Gastrocnemius medialis (tissue), 4 donors: ENCODE results near the gene HK1. TPM values are rescaled to one million over a fixed set of nuclear protein-coding genes. Genes with fewer than 3 reads are reported as not detected.

ENCODE experiments used
- ATAC-seq, 2 donors: fragments of 150-250 bp; one replicate each; pipeline ENCODE4 v1.9.1; 2016
- DNase-seq, 2 donors: peaks; one replicate each; pipeline ENCODE4 v3.0.0-alpha.2; 2019
- H3K27ac ChIP-seq, 4 donors: fragments of 200-600 bp; sonication (generic); 1 replicate in 1 of 4; 2 replicates in 3 of 4; pipeline ENCODE4 v1.5.1; 2016 to 2018; ENCODE audit warnings: mild to moderate bottlenecking in 2 of 4, moderate library complexity in 1 of 4
- H3K27me3 ChIP-seq, 3 donors: fragments of 200-600 bp; sonication (generic) in 2 of 3; 1 replicate in 1 of 3; 2 replicates in 2 of 3; pipeline versions ENCODE4 v1.5.1 to v1.6.0; 2016 to 2019; ENCODE audit warnings: mild to moderate bottlenecking in 1 of 3, moderate library complexity in 1 of 3
- H3K36me3 ChIP-seq, 2 donors: fragments of 200-600 bp; sonication (generic) in 1 of 2; one replicate each; pipeline ENCODE4 v1.5.1; 2017 to 2018
- H3K4me1 ChIP-seq, 2 donors: fragments of 200-600 bp; sonication (generic) in 1 of 2; one replicate each; pipeline ENCODE4 v1.5.1; 2016 to 2017; ENCODE audit warnings: mild to moderate bottlenecking in 2 of 2
- H3K4me3 ChIP-seq, 4 donors: fragments of 200-600 bp; sonication (generic) in 3 of 4; 1 replicate in 1 of 4; 2 replicates in 3 of 4; pipeline ENCODE4 v1.5.1; 2016 to 2019; ENCODE audit warnings: mild to moderate bottlenecking in 2 of 4
- H3K9me3 ChIP-seq, 3 donors: fragments of 200-600 bp; sonication (generic) in 2 of 3; 1 replicate in 1 of 3; 2 replicates in 2 of 3; pipeline ENCODE4 v1.5.1; 2016 to 2019
- CTCF ChIP-seq, 5 experiments: fragments of 450-650 bp in 3 of 5; fragments of 200-600 bp in 2 of 5; sonication (generic) in 2 of 5; IDR thresholded peaks in 4 of 5; conservative IDR thresholded peaks in 1 of 5; 1 replicate in 4 of 5; 2 replicates in 1 of 5; pipeline ENCODE4 v1.5.1; 2016 to 2019; ENCODE audit warnings: antibody characterized with exemption in 5 of 5, mild to moderate bottlenecking in 3 of 5, moderate library complexity in 3 of 5
- POLR2A ChIP-seq, 2 donors: fragments of 450-650 bp; IDR thresholded peaks; one replicate each; pipeline ENCODE4 v1.6.1; 2017; ENCODE audit warnings: antibody characterized with exemption in 2 of 2, mild to moderate bottlenecking in 2 of 2, moderate library complexity in 2 of 2
- in situ Hi-C, 4 donors: fragments of 200-750 bp; cut with MboI; loops; one replicate each; pipeline versions ENCODE4 v1.15.0 to v1.8.0; 2017; ENCODE audit warnings: low sequenced_read_pairs in 4 of 4
- intact Hi-C: fragments of 100-400 bp; cut with DNase I; formaldehyde crosslinking; loops from one replicate; pipeline ENCODE4 v1.15.1; 2023; ENCODE audit warnings: low total_unique reads
- total RNA-seq, 4 donors: library from RNA; depleted of rRNA; stranded (reverse); fragments of >200 nt; gene quantifications; one replicate each; pipeline versions ENCODE4 v1.1.0 to v1.2.3, GENCODE V29; 2016

The HK1 gene
- total RNA-seq, 4 donors from 2014 or later = 168 to 331 (median 246) TPM

DNA sequence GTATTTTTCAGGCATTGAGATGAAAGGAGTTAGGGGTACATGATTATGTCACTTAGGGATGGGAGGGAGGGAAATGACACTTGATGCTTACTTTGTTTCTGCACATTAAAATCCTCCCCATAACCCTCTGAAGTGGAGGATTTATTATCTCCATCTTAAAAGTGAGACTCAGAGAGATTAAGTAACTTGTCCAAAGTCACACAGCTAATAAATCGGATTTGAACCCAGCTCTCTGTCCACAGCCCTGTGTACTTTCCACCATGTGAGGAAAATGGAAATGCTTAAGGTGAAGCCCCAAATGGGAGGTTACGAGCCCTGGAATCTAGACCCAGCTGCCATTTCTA lies 58.6 kb downstream of the HK1 start:
- Histone ChIP-seq H3K36me3 (no peaks in the 10 kb centered on the region), H3K9me3 (no peaks in the 10 kb centered on the region), H3K27ac (peak overlapping the region; percentile 59 to 90 (median 72)), H3K4me3 (peak overlapping the region in 1 of 4 donors; percentile 17), H3K4me1 (peaks cover 83% of the 10 kb centered on the region in 2 donors), H3K27me3 (no peaks in the 10 kb centered on the region)
- DNase-seq = no peak
- no peak for TF ChIP-seq CTCF (IDR thresholded peaks at IDR 0.05 in 4 of 5, conservative IDR thresholded peaks at IDR 0.05 in 1 of 5)
- no peak for ATAC-seq
- in situ Hi-C loops = no loop called here
- intact Hi-C loops = no loop called here

DNA sequence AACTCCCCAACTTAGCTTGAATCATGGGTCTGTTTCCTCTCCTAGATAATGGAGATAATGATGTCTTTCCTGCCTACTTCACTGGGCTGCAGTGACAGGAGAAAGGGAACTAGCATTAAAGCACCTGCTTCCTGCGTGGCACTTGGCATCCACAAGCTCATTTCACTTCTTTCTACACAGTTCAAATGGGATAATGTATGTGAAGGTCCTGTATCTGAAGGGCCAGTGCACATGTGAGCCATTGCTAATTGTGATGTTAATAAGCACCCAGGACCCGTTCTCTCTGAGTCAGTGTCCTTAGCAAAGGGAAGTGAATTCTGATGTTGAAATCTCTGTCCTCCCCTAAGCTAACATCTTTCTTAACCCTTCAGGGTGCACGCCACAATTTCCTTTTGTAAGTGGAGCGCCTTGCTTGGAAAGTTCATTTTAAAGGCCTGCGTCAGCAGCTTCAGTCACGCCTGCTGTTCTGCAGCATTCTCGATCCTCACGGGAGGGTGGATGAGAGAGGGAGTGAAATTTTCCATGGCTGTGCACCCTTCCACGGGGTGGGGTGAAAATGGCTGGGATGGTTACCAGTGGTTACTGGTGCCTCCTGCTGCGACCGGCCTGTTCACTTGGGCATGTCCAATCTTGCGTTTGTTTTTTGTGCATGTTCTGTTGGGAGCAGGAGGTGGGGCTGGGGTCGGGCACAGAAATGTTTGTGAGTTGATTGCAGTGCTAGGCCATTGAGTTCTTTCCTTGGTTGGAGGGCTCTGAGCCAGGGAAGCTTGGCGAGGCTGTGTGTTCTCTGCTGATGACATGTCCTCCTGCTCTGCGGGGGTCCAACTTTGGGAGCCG lies 59.2 kb downstream of the HK1 start:
- no peak for DNase-seq

DNA sequence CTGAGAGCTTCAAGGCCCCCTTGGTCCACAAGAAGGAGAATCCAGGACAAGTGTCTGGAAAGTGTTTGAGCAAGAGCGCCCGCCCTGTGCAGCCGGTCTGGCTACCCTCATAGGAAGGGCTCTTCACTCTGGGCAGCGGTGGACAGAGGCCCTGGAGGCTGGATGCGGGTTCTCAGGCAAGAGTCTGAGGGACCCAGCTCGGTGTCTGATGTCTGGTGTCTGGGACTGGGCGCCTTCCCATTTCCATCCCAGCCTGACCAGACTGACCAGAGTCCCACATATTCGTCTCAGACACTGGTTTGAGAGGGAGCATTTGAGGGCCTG lies 59.8 kb downstream of the HK1 start:
- H3K4me1 ChIP-seq = peaks cover 71 to 77% of the 10 kb centered on the region in 2 donors
- TF ChIP-seq POLR2A (IDR thresholded peaks at IDR 0.05) (no peak), CTCF (IDR thresholded peaks at IDR 0.05 in 4 of 5, conservative IDR thresholded peaks at IDR 0.05 in 1 of 5) (no peak)
- no peaks in the 10 kb centered on the region for H3K27me3 ChIP-seq
- DNase-seq = no peak
- no peak overlapping the region for H3K4me3 ChIP-seq
- no peak for ATAC-seq
- H3K9me3 ChIP-seq = no peaks in the 10 kb centered on the region
- H3K27ac ChIP-seq = peak overlapping the region; percentile 59 to 90 (median 72)
- intact Hi-C loops = no loop called here
- in situ Hi-C loops = no loop called here
- H3K36me3 ChIP-seq = no peaks in the 10 kb centered on the region

More for the DNA sequence above, 59.2 kb downstream of the HK1 start:
- Histone ChIP-seq H3K36me3 (no peaks in the 10 kb centered on the region), H3K27me3 (no peaks in the 10 kb centered on the region), H3K4me3 (peak overlapping the region in 1 of 4 donors; percentile 17), H3K4me1 (peaks cover 77 to 83% of the 10 kb centered on the region in 2 donors), H3K9me3 (no peaks in the 10 kb centered on the region), H3K27ac (peak overlapping the region; percentile 59 to 90 (median 72))
- in situ Hi-C loops = no loop called here
- no peak for TF ChIP-seq CTCF (IDR thresholded peaks at IDR 0.05 in 4 of 5, conservative IDR thresholded peaks at IDR 0.05 in 1 of 5)
- no peak for TF ChIP-seq POLR2A (IDR thresholded peaks at IDR 0.05)
- ATAC-seq = peak; percentile 31 to 42
- intact Hi-C loops = no loop called here

DNA sequence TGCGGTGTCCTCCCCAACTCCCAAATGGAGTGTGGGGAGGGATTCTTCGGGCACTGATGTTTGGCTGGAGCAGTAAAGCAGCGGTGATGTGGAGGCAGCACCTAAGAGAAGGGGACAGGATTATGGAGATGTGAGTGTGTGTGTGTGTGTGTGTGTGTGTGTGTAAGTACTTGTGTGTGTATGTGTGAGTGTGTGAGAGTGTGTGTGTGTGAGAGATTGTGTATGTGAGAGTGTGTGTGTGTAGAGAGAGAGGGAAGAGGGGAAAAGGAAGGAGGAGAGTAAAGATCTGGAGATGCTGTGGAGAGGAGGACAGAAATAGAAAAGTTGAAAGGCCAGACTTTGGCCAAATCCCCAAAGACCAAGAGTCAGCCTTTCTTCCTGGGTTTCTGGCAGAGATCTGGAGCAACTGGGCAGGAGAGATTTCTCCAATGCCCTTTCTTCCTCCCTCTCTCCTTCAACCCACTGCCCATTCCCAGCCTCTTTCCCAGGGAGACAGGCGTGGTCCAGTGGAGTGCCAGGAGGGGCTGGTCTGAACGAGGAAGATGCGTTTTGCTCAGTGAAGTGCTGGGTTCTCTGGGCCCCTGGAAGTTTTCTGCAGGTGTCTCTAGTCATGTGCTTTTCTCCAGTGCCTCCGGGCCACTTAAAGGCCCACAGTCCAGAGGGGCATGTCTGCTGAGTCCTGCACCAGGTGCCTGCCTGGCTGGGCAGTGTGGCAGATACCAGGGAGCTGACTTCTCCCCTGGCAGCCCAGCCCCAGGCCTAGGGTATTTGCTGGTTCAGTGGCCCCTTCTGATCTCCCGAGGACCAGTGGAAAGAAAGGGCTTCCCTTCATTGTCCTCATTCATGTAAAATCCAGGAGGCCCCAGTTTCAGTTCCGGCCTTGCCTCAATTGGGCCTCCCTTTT lies 60.5 kb downstream of the HK1 start:
- no peak for DNase-seq
- intact Hi-C loops (no loop called here), in situ Hi-C loops (no loop called here)
- Histone ChIP-seq H3K36me3 (no peaks in the 10 kb centered on the region), H3K4me1 (peaks cover 64 to 70% of the 10 kb centered on the region in 2 donors), H3K27ac (peak overlapping the region; percentile 59 to 90 (median 72)), H3K4me3 (no peak overlapping the region), H3K27me3 (no peaks in the 10 kb centered on the region), H3K9me3 (no peaks in the 10 kb centered on the region)
- TF ChIP-seq POLR2A (IDR thresholded peaks at IDR 0.05) = no peak
- TF ChIP-seq CTCF (IDR thresholded peaks at IDR 0.05 in 4 of 5, conservative IDR thresholded peaks at IDR 0.05 in 1 of 5) = no peak
- ATAC-seq = peak; percentile 21 to 53
